NCI-H345 (cell line): ENCODE measurements around the gene TFDP1.

Source experiments
- DNase-seq: peaks from one replicate; lab custom pipeline; 2025; lab: John Stamatoyannopoulos, UW

Gene TFDP1

DNA sequence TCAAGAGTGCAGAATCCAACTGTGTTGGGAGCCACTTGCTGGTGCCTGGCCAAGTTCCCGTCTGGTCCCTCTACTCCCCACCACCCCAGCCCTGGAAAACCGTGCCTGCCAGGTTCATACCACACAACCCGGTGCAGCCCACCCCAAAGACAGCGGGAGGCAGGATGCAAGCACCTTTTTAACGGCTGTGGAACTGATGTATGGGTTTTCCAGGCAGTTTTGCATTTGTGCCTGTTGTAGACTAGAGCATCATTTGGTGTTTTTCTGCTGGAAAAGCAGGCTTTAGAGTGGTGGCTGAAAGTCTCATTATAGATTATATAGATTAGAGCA is 13.5 kb downstream of the TFDP1 start:
- DNase-seq, result no peak

DNA sequence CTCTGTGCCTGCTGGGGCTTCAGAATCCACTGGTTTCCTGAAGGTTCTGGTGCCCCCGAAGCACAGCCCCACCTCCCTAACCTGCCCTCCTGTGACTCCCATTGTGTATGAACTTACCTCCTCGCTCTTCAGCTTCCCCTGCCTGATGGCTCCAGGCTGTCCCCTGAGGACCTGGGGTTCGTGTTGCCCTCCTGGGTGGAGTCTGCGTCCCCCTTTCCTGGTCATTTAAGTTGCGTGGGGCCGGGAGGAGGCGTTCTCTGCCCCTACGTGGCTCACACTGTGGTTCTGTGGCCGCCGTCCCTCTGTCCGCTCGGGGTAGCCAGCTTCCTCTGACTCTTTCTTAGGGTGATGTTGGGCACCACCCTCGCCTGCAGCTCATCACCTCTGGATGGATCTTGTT is 13.9 kb downstream of the TFDP1 start:
- DNase-seq, result no peak

DNA sequence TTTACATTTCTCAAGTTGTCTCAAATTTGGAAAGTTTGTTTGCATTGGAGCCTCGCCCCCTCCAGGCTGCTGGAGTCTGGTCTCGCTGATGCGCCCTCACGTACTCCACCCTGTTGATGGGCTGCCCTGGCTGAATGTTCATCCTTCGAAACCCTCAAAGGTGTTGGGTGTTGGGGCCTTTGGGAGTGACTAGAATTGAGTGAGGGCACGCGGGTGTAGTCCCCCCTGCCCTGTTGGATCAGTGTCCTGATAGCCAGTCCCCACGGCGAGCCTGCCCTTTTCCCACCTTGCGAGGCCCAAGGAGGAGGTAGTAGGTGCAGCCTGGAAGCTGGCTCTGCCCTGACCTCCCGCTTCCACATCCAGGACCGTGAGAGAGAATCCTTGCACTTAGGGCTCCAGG is 14.8 kb downstream of the TFDP1 start:
- DNase-seq, result no peak

DNA sequence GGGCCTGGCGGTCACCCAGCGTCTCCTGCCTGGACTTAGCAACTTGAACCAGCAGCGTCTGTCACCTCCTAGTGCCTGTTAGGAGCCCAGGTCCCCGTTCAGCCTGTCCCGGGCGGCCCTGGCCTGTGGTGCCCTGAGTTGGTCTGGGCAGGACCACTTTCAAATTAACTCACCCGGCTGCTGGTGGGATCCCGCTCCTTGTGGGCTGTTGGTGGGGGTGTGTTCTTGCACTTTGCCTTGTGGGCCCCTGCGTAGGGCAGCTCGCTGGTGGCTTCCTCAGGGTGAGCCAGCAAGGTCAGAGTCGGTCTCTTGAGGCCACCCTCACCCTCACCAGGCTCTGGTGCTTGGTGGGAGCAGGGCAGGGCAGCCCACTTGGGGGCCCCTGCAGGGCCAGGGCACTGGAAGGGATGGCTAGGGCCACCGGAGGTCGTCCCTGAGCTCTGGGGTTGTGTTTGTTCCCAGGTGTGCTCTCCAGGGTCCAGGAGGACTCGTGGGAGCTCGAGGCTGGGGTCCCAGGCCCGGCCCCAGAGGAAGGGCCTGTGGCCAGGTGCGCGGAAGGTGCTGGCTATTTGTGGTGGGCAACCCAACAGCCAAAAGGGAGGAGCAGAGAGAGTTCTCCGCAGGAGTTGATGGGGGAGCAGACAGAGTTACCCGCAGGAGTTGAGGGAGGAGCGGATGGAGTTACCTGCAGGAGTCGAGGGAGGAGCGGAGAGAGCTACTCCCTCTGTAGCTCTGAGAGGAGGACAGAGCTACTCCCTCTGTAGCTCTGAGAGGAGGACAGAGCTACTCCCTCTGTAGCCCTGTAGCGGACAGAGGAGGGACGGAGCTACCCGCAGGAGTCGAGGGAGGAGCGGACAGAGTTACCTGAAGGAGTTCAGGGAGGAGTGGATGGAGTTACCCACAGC is 16.9 kb downstream of the TFDP1 start:
- no peak for DNase-seq

DNA sequence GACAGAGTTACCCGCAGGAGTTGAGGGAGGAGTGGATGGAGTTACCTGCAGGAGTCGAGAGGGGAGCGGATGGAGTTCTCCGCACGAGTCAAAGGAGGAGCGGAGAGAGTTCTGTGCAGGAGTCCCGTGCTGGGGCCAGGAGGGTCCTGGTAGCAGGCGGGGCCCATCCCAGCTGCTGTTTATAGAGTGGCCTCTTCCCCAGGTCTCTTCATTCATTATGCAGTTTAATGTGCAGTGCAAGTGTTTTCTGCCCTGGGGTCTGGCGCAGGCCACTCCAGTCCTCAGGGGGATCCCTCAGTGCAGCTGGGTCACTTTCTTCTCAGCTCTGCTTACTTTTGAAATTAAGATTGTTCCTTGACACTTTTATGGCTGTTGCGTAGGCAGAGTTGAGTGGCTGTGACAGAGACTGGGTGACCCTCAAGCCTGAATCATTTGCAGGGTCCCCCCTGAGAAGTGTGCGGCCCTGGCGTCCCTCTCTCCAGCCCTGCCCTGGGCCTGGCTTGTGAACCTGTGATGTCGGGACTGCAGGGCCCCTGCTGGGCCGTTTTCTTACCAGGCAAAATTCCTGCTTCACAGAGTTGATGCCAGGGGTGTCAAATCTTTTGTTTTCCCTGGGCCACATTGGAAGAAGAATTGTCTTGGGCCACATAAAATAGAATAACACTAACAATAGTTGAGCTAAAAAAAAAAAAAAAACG is 17.9 kb downstream of the TFDP1 start:
- DNase-seq, result no peak

DNA sequence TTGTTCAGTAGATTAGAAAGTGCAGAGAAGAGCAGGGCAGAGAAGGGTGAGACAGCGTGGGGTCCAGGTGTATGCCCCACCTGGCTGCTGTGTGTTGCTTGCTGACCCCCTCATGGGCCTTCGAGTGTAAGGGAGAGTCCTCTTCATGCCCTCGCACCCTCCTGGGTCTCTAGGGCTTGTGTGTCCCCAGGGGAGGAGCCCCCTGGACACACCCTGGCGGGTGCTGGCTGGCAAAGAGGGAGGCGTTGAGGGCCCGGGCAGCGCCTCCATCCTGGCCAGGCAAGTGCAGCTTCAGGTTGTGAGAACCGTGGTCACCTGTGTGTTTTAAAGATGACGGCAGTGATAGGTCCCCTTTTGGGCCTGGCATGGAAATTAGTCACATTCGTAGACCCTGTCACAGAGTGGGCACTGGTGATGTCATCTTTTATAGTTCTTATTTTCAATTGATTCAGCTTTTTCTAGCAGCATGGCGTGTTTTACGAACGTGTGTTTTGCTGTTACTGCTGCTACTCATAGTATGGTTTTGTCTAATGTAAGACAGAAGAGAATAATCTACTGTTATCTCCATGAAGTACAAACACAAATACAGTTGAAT is 18.7 kb downstream of the TFDP1 start:
- no peak for DNase-seq

DNA sequence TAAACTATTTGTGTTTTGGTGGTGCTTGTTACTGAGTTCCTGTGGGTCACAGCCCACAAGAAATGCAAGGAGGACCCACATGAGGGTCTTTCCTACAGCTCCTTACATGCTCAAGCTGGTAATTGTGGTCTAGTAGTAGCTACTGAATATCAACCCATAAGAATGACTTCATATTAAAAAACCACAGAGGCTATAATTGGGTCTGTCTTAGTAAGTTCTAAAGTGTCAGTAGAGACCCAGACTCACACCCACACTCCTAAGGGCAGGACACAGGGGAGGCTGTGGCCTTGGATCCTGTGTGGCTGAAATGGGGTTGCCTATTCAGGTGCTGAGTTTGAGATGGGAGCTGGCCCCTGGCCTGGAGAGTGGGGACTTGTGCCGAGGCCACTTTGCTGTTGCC is 19.6 kb downstream of the TFDP1 start:
- DNase-seq, result no peak

DNA sequence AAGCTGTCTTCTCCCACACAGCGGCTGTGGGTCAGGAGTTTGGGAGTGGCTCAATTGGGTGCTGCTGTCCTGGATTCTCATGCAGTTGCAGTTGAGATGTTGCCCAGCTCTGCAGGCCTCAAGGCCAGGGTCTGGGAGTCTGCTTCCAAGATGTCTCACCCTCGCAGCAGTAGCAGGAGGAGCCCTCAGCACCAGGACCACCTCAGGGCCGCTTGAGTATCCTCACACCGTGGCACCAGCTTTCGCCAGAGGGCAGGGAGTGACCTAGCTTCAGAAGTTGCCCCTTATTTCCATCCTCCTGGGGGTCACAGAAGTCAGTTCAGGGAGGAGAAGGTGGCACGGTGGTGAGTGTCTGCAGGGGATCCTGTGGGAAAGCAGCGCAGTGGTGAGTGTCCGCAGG is 20.9 kb downstream of the TFDP1 start:
- no peak for DNase-seq

DNA sequence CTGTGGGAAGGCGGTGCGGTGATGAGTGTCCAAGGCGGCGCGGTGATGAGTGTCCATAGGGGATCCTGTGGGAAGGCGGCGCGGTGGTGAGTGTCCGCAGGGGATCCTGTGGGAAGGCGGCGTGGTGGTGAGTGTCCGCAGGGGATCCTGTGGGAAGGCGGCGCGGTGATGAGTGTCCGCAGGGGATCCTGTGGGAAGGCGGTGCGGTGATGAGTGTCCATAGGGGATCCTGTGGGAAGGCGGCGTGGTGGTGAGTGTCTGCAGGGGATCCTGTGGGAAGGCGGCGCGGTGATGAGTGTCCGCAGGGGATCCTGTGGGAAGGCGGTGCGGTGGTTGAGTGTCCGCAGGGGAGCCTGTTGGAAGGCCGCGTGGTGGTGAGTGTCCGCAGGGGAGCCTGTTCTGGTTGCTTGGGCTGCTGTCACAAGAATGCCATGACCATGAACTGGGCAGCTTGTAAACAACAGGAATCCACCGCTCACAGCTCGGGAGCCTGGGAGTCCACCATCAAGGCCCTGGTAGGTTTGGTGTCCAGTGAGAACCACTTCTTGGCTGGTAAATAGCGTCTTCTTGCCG is 21.4 kb downstream of the TFDP1 start:
- no peak for DNase-seq

DNA sequence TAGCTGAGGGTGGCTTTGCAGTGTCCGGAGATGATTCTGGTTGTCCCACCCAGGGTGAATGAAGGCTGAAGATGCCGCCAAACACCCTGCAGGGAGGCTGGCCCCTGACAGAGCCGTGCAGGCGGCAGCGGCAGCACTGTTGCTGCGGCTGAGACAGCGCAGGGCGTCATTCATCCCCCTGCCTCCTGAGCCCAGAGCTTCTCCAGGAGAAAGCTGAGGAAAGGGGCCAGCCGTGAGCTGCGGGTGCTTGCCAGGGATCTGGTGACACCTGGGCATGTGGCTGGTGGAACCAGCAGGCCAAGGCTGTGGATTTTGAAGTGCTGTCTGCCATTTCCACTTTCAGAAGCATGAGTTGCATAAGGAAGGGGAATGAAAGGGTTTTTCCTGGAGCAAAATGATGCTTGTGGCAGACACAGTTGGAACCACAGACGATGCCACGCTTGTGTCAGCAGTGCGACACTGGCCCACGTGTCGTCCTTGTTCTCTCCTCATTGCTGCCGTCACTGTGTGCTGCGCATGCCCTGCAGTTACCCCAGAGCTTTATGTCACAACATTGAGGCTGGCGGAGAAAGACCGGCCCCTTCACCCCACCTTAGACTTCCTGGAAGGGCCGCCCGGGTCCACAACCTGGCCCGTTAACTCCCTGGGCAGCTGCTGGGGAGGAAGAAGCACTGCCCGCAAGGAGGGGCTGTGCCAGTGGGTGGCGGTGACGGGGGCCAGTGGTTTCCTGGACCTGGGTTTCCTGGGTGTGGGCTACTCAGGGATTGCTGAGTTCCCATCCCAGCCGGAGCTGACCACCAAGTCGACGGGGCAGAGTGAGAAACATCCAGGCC is 22.7 kb downstream of the TFDP1 start:
- no peak for DNase-seq

DNA sequence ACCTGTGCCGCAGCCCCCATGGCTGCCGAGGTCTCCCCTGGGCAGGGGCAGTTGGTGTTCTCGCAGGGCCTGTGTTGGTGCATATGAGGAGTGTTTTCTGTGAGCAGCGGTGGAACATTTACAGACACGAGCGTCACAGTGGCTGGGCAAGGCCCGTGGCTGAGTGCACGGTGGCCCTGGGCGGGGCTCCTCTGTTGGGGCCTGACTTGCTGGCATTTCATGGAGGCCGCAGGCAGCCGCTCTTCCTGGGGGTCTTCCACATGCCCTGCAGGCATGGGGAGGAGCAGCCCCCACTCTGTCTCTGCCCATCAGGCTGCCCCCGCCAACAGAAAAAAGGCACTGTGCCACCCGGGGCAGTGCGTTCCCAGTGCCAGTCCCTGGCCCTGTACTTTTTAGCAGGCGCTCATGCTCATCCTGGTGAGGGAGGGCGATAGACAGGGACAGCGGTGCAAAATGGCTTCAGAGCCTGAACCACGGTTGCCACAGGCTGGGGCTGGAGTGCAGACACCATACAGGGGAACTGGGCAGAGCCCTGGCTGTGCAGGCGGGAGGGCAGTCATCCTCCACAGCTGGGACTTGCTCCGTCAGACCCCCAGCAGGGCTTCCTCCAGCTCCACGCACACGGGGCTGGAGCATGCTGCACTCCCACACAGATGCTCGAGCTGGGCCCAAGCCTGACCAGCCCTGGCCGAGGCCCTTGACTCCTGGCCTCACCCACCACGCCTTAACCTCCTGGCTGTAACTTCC is 23.5 kb downstream of the TFDP1 start:
- no peak for DNase-seq

DNA sequence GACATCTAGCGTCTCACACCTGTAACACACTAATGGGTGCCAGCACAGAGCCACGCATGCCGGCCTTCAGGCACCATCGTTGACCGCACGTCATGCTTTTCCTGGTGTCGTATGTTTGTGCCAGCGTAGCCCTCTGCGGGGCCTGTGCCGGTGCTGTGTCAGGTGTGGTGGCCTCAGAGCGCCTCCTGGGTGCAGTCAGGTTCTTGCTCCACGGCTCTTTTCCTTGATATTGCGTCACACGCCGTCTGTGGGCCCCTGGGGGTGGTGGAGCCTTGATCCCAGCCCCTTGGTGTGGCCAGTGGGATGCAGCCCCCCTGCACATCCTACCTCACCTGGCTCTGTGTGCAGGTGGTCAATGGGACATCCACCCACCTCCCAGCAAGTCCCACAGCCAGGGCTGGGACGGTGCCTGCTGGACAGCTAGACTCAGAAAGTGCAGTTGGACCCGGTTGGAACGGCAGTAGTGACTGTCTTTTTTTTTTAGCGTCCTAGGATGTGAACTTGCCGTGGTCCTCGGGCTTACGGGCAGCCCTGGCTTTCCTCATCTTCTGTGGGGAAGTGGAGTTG is 24.5 kb downstream of the TFDP1 start:
- no peak for DNase-seq

DNA sequence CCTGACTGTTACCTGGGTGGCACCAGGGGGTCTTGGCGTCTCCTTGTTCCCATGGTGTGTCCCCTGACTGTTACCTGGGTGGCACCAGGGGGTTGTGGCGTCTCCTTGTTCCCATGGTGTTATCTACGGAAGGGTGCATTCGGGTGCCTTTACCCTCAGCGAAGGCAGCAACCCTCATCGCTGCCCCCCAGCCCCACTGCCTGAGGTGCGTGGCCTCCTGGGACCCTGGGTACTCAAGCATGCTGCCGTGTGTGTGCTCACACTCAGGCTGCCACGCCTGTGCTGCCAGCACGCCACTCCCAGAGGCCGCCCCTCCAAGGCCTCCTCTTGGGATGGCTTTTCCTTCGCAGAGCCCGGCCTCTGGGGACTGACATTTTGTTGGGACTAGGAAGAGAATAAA is 25.1 kb downstream of the TFDP1 start:
- no peak for DNase-seq

DNA sequence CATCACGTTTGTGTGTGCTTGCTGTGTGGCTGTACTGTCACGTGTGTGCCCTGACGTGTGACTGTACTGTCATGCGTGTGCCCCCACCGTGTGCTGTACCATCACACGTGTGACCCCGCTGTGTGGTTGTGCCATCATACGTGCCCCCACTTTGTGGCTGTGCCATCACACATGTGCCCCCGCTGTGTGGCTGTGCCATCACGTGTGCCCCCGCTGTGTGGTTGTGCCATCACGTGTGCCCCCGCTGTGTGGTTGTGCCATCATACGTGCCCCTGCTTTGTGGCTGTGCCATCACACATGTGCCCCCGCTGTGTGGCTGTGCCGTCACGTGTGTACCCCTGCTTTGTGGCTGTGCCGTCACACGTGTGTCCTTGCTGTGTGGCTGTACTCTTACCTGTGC is 25.7 kb downstream of the TFDP1 start:
- no peak for DNase-seq

DNA sequence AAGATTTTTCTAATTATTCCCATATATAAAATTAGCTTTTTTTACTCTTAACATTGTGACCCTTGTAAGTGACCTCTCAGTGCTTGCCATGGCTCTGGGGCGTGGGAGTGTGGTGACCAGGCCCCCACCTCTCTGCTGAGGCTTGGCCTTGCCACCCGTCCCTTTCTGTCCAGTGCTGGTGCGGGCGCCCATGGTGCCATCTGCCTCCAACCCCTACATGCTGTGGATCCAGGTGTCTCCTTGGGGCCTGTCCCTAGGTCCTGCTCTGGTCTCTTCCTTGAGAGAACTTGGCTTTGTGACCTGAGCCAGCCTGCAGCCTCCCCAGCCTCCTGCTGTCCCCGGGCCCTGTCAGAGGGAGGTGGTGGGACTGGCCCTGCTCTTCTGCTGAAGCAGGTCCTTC is 27.4 kb downstream of the TFDP1 start:
- DNase-seq, result no peak

DNA sequence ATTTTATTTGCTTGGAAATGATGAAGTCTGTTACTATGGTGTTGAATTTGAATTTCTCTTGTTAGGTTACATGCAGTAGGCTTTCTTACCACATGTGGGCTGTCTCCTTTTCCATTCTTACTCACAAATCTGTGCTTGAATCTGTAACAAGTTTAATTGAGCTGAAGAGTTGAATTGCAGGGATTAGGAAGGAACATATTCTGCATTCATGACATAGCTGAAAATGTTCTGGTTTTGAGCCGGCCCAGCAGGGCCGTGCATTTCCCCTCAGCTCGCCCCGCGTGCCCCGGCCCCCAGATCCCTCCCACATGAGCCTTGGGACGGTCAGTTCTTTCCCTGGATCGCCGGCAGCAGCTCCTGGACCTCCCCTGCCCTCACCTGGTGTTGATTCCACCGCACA is 28.1 kb downstream of the TFDP1 start:
- DNase-seq, result no peak

DNA sequence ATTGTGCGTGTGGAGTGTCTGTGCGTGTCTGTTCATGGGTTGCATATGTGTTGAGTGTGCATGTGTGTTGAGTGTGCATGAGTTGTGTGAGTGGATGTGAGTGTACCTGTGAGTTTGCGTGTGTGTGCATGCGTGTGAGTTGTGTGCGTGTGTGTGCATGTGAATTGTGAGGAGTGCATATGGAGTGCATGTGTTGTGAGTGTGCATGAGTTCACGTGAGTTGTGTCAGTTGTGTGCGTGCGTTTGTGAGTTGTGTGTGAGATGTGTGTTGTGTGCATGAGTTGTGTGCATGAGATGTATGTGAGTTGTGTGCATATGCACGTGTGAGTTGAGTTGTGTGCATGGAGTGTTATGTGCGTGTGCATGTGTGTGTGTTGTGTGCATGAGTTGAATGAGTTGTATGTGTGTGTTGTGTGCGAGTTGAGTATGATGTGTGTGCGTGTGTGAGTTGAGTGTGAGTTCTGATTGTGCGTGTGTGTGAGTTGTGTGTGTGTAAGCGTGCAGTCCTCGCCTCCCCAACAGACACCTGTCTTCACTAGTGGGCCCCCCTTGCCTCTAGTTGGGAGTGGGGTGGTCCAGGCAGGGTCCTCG is 29.3 kb downstream of the TFDP1 start:
- no peak for DNase-seq

DNA sequence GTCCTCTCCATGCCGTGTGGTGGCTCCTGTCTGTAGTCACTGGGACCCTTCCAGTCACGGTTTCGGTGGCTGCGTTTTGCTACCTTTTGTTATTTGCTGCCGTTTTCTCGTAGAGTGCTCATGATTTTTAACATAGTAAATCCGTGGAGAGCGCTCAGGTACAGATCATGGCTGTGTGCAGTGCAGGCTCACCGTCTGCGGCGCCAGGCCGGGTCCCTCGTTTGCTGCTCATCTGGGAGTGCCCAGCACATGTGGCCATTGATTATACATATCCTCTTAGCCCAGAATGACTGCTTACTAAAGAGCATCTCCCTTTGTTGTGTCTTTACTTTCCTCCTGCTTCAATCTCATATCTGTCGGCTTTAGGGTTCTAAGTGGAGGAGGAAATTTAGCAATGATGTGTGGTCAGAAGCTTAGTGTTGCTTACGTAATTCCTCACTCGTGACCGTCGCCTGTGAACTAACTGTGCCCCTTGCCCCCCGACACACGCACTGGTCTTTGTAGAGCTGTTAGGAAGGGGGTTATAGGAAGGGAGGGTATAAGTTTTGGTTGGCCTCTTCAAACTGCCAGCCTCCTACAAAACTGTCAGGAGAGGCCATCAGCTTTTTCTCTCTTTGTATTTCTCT is 31.8 kb downstream of the TFDP1 start:
- DNase-seq, result no peak

DNA sequence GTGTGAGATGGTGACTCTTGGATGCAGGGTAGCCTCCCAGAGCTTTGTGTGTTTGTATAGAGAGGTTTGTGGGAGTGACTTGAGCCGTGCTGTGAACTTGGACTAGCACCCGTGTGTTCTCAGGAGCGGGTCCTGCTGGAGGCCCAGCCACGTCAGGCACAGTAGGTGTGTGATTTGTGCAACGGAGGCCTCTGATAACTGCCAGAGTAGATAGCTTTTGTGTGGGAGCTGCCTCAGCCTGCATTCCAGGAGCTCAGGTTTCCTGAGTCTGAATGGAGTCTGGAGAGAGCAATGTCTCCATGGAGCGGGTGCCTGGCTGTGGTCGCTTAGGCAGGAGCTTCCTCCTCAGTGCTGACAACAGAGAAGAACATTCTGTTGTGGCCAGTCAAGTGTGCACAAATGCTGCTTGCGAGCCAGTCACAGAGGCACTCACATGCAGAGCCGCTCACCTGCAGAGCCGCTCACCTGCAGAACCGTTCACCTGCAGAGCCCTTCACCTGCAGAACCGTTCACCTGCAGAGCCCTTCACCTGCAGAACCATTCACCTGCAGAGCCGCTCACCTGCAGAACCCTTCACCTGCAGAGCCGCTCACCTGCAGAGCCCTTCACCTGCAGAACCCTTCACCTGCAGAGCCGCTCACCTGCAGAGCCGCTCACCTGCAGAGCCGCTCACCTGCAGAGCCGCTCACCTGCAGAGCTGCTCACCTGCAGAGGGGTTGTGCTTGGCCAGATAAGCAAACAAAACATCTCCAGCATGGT is 32.6 kb downstream of the TFDP1 start:
- DNase-seq, result peak; percentile 51
